ENCODE measurements around the gene KATNAL2. TPM values are rescaled to one million over a fixed set of nuclear protein-coding genes. Genes with fewer than 3 reads are reported as not detected.
"Not testable (repeated sequence)": the region's sequence is repeated elsewhere in the genome, so short reads cannot be mapped to it uniquely, and the experiment has no call there.

The KATNAL2 gene
- total RNA-seq, 1 experiment from 2014 or later: 4.0 TPM

GRCh38 chr18:47032945-47033344 lies 115.5 kb downstream of the KATNAL2 start:
- no peak for DNase-seq (ENCODE audit: low read depth)

DNA sequence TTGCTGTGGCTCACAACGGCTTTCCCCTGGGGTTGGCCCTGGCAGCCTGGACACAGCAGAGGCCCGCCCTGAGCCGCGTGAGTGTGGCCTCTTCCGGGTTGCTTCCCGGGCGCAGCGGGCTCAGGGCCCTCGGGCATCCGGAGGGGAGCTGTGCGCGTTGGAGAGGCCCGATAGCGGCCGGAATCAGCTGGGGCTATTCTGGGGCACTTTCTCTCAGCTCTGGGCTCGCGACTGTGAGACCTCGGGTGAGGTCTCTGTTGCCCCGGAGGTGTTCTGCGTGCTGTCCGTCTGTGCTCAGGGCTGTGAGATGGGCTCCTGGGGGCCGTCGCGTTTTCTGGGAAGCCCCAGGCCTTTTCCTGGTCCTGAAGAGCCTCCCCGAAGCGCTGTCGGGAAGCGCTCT lies 117.2 kb downstream of the KATNAL2 start:
- not testable (repeated sequence) for DNase-seq (ENCODE audit: low read depth)

DNA sequence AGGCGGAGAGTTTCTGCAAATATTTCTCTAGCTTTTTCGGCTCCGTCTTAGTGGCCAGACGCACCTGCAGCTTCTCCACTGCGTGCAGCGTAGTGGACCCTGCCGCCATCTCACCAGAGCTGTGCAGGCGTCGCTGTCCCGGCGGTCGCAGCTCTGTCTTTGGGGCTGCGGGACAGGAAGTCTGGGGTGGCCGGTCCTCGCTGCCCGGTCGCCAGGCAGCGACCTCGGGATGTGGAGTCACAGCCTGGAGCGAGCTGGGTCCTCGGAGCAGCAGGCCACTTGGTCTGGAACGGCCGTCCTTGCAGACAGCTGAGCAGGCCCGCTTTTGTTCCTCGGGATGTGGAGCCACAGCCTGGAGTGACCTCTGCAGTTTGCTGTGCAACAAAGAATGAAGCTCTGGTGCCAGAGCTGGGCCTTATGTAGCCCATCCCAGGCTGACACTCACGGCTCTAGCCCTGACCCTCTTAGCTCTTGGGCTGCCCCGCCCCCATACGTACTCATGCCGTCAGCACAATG lies 117.8 kb downstream of the KATNAL2 start, which contains the start of gene ELOA2:
TSS of gene ELOA2 (minus strand) at position 466 of the 516 bp plus-strand sequence. CDS start at position 109, 357 bp downstream.
- DNase-seq (ENCODE audit: low read depth): no peak

DNA sequence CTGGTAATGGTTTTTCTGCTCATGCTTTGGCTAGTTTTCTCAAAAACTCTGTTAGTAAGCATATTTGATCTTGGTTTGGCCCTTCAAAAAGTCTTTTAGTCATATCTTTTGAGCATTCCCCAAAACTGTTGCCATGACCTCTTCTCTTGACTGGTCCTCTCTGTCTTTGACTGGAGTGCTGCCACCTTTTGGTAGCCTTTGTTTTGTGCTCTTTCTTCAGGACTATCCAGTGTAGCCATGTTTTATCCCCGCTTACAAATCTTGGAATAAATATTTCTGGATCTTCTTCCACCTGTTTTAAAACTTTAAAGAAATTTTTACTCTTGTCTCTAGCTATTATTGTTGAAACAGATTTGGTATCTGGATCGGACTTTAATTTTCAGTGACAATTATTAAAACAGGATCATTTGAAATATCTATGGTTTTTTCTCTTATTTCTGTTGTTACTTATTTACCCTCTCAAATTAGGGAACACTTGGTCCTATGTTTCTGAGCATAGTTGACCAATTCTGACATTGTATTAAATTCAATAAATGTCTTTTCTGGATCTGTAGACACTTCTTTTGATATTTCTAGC lies 119.0 kb downstream of the KATNAL2 start:
- peak; percentile 64 for DNase-seq (ENCODE audit: low read depth)

- DNase-seq (ENCODE audit: low read depth): no peak
Measured at GRCh38 chr18:47036927-47037578, 119.7 kb downstream of the KATNAL2 start.

GRCh38 chr18:47040982-47041381 lies 123.6 kb downstream of the KATNAL2 start:
- no peak for DNase-seq (ENCODE audit: low read depth)

DNA sequence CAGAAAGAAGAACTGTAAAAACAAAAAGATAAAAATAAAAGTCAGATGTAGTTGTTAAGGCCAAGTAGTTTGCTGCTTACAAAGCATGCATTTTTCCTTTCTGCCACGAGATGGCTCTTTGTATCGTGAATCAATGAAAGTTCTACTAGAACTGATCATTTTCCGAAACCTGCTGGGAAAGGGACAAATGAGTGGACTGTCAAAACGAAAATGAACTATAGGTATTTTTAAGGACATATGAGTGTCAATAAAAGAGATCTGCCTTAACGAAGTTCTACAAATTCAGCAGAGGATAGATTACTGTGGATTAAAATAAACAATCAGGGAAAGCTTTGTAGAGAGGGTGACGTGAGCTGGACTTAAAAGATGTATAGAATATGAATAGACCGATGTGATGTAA lies 133.1 kb downstream of the KATNAL2 start:
- DNase-seq (ENCODE audit: low read depth): peak; percentile 49

DNA sequence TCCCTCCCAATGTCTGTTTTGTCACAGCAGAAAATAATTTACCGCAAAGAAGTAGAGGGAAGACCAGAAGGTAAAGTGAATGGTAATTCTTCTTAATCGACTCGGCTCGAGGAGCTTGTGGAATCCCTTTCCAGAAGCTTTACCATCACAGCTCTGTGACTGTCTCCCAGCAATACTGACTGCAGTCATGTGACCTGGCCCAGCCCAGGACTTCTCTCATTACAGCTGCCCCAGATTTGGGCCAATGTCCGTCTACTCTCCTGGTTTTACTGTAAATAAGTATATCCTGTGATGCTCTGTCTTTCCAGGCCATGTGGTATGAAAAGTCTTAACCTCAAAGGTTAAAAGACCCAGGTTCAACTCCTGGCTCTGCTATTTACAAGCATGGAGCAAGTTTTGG lies 137.0 kb downstream of the KATNAL2 start:
- DNase-seq (ENCODE audit: low read depth): no peak

- no peak for DNase-seq (ENCODE audit: low read depth)
Measured at GRCh38 chr18:47062471-47062870, 145.1 kb downstream of the KATNAL2 start.

- DNase-seq (ENCODE audit: low read depth): no peak
Measured at GRCh38 chr18:47063096-47063495, 145.7 kb downstream of the KATNAL2 start.

- no peak for DNase-seq (ENCODE audit: low read depth)
Measured at GRCh38 chr18:47067648-47068047, 150.2 kb downstream of the KATNAL2 start.

DNA sequence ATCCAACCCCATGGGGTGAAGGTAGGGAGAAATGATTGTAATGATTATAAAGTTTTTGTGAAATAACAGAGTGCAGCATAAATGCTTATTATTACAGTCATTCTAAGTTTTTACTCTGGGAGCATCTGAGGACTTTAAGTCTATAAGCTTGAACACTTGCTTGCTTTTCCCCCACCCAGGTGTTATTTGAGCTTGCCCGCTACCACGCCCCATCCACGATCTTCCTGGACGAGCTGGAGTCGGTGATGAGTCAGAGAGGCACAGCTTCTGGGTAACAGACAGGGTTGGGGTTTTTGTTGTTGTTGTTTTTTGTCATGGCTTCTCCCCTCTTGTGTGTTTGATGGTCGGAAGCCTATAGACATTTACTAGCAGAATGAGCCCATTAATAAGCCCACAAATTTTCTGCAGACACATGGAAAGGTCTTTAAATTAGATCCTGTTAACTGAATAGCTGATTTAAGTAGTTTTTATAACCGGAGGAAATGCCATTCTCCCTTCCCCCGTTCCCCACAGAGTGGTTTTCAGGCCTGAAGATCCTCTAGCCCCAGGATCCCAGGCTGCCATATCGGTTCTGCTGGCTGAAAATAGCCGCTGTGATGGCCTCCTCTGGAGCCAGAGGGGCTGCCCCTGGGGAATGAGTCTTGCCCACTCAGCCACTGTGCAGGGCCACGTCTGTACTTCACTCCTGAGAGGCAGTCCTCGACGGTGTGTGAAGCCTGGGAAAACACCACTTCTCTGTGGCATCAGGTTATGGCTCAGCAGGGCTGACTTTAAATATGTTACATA lies 157.9 kb downstream of the KATNAL2 start:
- peak; percentile 25 for DNase-seq (ENCODE audit: low read depth)

- DNase-seq (ENCODE audit: low read depth): no peak
Measured at GRCh38 chr18:47077111-47077510, 159.7 kb downstream of the KATNAL2 start.

- DNase-seq (ENCODE audit: low read depth): no peak
Measured at GRCh38 chr18:47080872-47081271, 163.5 kb downstream of the KATNAL2 start.

GRCh38 chr18:47081578-47081977 lies 164.2 kb downstream of the KATNAL2 start:
- no peak for DNase-seq (ENCODE audit: low read depth)

GRCh38 chr18:47087676-47088075 lies 170.3 kb downstream of the KATNAL2 start:
- DNase-seq (ENCODE audit: low read depth): no peak

DNA sequence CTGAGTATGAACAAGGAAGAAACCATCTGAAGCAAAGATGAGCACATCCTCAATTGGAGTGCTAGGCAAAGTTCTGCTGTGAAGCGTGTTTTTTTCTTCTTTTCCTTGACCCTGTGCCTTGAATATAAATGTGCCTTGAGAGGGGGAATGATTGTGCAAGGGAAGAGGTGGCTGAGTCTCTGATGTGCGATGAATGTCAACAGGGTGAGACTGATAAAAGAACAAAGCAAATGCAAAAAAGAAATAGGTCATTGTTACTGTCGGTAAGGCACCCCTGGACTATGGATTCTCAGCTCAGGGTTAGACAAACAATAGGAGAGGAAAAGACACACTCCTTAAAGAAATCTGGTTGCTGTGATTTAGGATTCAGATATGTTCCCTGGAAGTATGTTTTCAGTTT lies 178.4 kb downstream of the KATNAL2 start:
- no peak for DNase-seq (ENCODE audit: low read depth)

GRCh38 chr18:47100212-47100831 lies 182.9 kb downstream of the KATNAL2 start:
- DNase-seq (ENCODE audit: low read depth): peak; percentile 56

DNA sequence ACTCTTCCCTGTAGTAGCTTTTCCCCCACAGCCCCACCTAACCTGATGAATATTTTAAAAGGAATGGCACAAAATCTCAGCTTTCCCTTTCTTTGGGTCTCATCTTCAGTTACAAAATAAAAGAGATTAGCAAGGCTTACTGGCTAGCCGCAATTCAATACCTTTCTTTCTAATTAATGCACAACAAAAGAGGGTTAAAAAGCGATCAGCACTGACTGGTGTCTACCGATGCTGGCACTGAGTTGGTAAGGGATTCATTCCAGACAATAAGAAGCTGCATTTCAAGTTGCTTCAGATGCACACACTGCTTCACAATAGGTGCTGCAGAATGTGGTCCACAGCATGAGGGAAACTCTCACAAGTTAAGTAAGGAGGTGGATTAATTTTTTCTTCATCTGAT lies 191.0 kb downstream of the KATNAL2 start:
- no peak for DNase-seq (ENCODE audit: low read depth)

DNA sequence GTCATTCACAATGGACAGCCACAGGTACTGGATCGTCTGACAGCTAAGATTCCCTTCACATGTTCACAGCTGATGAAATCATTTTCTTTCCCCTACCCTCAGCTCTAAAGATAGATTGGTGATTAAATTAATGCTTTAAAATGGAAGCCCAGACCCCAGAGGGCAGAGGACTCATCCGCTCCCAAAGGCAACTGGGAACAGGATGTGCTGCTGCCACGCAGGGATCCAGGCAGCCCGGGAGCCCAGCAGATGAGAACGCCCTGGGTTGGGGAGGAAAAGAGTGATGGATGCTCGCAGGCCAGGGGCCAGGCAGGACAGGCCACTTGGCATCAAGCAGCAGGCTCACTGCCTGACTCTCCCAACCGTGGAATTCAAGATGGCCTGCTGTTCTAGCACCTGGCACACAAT lies 191.6 kb downstream of the KATNAL2 start:
- DNase-seq (ENCODE audit: low read depth): no peak

GRCh38 chr18:47109720-47110119 lies 192.3 kb downstream of the KATNAL2 start:
- no peak for DNase-seq (ENCODE audit: low read depth)

All from M059J (cell line).